ELR (cell line): ENCODE data around the gene EEIG1.
A peak's percentile ranks its signal among the peaks of the same experiment; 100 is the strongest.

Experiments used
- DNase-seq: peaks from one replicate; pipeline ENCODE4 v3.0.0-alpha.2; 2015; ENCODE audit warnings: low read depth

EEIG1 gene

DNA sequence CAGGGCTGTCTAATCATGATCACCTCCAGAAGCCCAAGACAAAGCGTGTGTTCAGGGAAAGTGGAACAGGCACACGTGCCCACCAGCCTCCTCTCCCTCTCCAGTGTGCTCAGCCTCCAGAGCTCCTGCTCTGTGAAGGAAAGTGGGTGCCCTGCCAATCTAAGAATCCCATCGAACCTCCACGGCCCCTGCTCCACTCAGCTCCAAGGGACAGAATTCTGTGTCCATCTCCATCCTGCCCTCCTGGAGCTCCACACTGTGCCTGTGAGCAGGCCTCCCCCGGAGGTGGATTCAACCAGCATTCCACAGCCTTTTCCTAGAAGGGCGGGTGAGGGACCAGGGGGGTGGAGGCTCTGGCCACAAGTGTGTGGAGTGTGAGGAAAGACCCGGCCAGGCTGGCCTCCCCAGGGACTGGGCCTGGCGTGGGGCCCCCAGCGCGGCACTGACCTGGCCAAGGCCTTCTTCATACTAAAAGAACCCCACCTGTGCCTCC, 6.0 kb downstream of the EEIG1 start:
- DNase-seq: no peak

DNA sequence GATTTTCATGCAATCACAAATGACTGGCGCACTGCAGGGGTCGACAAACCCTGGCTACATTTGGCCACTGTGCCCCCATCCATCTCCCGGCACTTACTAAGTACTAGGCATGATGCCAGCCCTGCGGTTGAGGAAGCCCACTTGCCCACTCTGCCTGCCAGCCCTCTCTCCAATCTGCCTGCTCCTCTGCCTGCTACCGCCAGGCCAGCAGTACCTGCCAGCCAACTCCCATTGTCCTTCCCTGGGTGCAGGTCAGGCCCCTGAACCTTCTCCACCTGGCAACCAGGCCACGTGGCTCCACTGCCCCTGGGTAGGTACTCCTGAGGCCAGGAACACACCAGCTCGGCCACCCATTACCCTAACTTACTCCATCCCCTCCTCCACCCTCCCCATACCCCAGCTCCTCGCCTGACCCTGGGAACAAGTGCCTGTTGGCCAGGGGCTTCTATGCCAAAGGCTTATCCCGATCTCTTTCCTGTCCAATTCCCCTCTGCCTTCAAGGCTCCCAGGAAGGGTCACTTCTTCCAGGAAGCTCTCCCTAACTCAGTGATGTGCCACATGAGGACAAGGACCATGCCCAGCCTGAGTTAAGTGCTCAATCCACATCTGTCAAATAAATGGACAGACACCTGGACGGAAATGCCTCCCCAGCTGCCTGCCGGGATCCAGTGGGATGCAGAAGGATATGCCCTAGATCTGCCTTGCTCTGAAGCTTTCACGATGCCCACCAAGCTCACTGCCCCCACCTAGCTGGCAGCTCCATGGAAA, 6.6 kb downstream of the EEIG1 start:
- no peak for DNase-seq

DNA sequence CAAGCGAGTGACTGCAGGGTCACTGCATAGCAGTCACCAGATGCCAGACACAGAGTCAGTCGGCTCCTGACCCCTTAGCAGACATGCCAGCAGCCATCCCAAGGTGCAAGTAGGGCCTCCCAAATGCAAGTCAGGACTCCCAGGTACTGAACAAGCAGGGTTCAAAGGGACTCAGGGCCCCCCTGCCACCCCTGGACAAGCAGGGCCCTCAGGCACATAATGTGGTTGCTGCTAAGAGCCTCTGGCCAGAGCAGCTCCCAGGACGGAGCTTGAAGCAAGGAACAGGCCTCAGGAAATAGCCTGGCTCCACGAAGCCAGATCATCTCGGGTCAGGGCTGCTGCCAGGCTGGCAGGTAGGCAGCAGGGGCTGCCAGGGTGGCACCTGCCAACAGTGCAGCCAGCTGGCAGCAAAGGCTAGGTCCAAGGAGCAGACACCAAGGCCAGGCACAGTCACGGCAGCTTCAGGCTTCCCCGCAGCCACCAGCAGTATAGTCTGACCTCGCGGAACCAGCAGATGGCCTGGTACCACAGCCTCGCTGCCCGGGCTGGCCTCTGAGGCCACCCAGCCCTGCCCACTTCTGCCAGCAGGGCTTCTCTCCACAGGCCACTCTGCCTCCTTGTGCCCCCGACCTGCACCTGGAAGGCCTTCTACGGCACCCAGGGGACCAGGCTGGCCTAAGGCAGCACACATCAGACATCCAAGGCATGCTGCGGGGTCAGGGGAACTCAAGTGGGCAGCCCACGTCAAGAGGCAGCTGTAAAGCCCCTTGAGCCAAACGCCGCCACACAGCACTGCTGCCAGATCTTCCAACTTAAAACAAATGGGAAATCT, 7.4 kb downstream of the EEIG1 start:
- DNase-seq: no peak

DNA sequence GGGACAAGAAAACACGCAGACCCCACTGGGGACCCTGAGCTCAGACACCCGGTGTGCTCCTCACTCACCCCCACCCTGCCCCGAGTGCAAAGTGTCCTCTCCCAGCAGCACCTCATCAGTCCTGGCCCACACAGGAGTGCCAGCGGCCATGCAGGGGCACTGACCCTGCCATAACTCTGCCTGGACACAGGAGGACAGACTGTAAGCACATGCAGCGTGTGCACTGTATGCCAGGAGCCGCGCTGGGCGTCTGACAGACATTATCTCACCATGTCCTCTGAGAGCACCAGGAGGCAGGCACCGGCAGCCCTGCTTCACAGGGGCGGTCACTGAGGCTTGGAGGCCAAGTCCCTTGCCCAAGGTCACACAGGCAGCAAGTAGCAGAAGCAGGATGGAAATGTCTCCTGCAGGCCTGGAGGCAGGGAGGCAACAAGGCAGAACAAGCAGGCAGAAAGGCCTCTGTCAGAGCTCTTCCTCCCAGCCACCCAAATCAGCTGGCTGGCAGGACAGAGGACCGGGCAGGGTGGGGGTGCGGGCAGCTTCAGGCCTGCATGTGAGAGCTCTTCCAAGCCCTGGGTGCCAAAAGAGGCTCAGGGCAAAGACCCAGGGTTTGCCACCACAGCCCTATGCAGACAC, 8.4 kb downstream of the EEIG1 start:
- no peak for DNase-seq

DNA sequence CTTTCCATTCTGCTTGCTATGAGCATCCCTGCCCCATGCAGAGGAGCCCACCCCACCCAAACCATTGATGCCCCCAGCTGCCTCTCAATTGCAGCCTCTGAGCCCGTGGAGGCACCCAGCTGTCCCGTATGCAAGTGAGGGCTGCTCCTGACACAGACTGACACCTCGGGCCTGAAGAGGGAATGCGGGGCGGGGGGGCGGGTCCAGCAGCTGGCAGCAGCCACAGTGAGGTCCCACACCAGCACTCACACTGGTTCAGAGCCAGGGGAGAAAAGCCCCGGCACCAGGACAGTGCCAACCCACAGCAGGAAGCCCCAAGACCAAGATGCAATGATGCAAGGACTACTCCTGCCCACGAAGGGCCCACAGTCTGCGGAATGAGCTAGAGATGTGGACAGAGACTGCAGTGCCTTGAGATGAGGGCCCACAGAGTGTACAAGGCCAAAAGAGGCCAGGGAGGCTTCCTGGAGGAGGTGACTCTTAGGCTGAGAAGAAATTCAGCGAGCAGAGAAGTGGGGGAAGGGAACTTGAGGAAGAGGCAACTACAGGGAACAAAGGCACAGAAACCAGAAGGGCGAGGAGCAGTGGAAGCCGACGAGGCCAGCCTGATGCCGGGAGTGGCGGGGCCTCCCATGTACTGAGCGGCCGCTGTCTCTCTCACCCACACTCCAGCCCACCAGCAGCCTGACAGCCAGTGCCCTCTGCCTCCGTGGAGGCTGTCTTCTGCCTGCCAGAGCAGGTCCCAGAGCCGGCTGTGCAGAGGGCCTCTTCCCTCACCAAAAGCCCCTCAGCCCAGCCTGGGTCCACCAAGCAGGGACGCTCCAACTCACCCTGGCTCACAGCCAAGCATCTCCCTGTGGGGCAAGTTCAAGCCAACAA, 9.2 kb downstream of the EEIG1 start:
- no peak for DNase-seq

DNA sequence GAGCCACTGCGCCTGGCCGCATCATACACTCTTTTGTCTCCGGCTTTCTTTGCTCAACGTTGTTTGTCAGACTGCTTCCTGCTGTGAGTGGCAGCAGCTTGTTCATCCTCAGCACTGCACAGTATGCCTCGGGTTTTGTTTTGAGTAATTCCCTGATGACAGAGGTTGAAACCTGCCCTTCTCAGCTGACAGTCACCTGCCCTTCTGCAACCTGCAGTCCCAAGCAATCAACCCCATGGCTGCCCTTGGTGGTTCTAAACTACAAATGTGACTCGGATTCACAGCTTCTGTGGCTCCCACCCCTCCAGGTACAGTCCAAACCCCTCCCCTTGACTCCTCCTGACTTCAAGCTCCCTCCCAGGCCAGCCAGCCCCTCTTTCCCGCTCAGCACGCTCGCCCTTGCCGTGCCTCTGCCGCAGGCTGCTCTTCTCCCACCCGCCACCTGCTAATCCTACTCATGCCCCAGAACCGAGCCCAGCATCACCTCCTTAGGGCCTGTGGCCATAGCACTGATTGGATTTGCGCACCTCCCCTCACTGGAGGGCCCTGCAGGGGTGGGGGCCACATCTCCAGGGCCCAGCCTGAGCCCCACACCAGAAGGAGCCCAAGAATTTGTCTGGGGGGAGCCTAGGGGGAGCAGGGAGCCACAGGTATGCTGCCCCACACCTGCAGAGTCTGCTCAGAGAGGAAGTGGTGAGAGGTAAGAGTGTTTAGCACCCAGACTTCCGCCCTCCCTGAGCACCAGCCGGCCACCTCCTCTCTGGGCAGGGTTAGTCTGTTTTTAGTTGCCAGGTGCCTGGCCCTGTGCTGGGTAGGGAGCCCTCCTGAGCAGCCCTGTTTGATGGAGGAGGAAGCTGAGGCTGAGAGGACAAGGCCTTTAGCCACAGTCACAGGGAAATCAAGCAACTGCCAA, 10.1 kb downstream of the EEIG1 start:
- no peak for DNase-seq

DNA sequence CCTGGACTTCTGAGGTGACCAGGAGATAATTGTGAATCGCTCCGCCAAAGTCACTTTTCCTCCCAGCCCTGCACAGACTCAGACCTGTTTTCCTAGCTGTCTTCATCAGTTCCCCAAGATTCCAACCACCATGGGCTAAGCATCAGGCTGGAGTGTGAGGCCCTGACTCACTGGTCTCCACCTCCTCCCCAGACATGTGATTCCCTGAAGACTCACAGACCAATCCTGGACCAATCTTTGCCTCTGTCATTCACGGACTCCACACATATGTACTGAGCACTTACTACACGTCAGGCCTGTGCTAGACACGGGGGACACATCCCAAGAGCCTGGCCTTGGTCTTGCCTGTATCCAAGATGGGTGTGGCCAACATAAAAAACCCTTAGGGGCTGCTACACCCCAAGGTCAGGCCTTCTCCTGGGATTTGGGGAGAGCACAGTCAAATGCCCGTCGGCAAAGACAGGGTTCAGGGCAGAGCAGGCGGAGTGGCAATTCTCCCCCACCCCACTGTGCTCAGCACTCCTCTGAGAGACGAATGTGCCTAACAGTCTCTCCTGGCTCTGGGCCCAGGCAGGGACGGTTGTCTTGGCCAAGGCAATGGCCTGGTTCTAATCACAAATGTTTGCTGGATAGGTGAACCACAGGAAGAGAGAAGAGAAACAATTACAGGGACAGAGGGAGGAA, 11.9 kb downstream of the EEIG1 start:
- DNase-seq: peak; percentile 92

DNA sequence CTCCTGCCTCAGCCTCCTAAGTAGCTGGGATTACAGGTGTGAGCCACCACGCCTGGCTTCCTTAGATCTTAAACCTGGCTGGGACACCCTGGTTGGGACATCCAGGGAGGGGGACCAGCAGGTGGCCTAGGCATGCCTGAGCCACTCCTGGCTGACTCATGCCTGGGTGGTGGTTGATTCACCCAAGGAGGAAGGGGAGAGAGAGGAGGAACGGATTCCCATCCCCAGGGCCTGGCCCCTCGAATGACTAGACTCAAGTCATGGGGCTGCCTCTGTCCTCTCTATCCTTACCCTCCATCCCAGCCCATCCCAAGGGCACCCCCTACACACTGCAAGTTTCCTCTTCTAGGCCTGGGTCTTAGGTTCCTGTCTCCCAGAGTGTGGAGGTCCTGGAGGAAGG, 12.7 kb downstream of the EEIG1 start:
- peak; percentile 90 for DNase-seq

DNA sequence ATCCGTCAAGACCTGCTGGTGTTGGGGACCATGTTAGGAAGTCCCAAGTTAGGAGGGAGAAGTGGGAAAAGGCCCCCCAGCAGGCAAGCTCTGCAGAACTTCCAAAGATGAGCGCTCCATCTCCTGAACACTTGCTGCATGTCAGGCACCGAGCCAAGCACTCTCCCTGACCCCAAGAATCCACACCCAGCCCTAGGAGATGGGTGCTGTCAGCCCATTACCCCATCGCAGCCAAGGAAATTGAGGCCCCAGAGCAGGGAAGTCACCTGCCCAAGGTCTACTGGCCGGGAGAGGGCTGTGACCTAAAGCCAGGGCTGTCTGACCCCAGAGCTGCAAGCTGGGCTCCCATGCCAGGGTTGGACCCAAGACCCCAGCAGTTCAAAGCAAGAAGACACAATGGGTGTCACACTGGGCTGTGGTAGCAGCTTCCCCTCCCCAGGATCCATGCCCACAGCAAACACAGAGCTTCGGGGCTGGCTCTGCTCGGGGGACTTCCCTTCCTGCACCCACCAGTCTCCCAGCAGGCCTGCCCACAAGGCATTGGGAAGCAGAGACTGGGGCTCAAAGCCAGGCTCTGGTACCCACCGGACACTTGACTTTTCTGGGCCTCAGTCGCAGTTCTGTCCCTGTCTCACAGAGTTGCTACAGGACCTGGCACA, 13.5 kb downstream of the EEIG1 start:
- no peak for DNase-seq

DNA sequence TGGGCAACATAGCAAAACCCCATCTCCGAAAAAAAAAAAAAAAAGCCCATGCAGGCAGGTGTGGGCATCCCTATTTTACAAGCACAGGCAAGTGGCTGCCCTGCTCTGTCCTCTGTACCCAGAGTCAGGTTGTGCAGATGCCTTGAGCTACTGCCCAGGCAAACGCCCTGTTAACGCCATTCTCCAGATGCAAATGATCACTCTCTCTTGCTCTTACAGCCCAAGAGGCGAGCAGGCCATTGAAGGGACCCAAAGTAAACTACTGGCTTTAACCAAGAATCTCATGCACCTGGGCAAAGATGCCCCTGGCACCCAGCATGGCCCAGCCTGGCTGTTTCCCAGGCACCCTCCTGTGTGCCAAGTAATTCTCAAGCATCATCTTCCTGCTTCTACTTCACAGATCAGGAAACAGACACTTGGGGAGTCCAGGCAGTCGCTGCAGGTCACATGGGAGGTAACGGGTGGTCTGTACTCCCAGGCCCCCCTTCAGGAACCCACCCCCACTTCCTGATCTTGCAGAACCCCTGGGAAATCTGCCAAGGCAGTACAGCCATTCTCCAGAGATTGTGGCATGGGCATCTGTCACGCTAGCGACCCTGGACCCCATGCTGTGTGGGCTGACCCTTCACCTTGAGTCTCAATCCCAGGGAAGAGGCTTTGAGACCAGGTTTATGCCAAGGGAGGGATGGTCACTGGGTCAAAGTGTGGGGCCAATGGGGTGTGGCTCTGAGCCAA, 14.2 kb downstream of the EEIG1 start:
- DNase-seq: no peak

DNA sequence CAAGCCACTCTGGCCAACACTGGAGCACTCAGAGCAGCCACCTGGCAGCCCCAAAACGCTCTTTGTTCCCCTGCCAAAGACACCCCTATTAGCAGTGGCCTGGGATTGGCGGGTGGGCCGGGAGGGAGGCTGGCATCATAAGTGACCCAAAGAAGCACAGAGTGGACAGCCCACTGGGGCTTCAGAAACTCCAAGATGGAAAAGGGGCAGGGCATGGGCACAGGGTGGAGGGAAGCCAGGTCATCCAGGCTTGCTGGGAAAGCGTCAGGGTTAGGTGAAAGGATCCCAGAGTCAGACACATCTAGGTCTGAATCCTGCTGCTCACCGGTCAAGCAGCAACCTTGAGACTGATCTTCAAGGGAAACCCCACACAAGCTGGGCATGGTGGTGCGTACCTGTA, 14.8 kb downstream of the EEIG1 start:
- DNase-seq: no peak

DNA sequence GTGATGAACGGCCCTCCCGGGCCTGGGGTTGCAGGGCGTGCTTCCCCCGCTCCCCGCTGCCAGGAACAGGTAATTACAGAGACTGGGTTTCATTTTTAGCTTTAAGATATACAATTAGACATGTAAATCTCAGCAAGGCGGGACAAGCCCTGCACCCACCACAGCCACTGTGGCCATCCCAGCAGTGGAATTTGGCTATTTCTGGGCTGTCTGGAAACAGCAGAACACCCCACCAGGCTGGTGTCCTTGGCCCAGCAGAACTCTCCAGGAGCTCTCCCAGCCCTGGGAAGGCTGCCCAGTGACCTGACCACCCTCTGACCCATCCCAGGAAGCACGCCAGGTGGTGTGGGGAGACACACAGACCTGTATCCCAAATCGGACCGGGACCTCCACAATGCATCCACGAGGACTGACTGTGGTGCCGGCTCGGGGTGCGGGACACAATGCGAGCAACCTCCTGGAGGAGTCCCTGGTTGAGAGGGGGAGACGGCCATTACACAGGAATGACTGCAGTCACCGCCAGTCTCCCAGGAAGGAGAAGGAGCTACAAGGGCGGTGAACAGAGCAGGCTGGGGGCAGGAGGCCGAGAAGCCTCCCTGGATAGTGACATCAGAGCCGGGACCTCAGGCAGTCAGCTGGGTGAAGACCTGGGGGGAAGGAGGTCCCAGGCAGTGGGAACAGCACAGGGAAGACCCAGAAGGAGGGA, 17.3 kb downstream of the EEIG1 start:
- DNase-seq: no peak

DNA sequence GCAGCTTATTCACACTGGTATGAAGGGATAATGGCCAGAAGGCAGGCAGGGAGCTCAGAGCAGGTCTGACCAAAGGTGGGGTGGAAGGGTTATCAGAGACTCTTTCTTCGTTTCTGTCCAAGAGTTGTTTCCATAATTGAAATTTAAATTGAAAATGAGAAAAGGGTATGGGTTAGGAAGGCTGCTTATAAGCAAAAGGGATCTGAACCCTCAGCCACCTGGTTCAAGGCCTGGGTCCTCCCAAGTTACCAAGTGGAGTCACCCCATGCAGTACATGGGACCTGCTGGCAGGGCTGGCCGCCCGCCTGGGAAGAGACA, 17.8 kb downstream of the EEIG1 start:
- DNase-seq: no peak

DNA sequence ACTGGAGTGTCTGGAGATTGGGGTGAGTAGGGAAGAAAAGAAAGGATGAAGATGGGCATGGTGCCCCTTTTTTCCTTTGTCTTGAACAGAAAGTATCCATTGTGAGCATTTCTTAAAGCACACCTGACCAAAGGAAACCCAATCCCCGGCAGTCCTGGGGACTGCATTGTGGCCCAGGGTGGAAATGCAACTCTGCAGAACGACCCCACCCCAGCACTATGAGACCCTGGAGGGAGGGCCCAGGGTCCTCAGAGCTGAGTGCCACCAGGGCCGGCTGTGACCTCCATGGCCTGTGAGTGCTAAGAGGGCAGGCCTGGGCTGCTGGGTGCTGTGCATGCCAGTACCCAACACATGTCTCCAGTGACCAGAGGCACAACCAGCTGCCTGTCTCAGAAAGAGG, 18.5 kb downstream of the EEIG1 start:
- DNase-seq: no peak

DNA sequence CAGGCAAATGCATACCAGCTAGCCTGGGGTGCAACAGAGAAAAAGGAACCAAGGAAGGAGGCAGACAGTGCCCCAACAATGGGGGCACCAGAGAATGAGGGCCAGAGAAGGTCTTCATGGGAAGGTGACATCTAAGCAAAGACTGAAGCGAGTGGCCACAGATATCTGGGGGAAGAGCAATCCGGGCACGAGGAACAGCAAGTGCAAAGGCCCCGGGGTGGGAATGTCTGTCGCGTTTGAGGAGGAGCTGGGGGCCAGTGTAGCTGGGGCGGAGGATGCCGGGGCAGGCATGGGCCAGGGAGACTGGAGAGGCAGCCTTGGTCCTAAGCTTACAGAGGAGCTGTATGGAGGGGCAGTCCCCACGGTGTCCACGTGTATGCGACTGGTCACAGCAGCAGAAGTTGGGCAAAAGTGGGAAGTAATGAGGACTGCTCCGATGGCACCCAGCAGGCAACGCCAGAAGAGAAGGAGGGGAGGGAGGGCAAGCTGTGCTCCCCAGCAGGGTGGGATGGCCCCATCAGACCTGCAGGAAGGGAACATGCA, 19.1 kb downstream of the EEIG1 start:
- no peak for DNase-seq

DNA sequence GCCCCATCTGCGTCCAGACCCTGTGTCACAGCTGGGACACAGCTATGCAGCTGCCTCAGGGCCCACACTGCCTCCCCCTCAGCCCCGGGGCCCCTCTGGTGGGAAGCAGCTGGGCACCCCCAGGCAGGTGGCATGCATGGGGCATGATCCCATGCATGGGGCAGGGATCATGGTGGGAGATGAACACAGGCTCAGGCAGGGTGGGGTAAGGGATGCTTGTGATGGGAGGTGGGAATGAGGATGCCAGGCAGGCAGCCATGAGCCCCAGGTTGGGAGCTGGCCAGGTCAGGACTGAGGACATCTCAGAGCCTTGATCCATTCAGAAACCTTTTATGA, 19.7 kb downstream of the EEIG1 start:
- DNase-seq: no peak

DNA sequence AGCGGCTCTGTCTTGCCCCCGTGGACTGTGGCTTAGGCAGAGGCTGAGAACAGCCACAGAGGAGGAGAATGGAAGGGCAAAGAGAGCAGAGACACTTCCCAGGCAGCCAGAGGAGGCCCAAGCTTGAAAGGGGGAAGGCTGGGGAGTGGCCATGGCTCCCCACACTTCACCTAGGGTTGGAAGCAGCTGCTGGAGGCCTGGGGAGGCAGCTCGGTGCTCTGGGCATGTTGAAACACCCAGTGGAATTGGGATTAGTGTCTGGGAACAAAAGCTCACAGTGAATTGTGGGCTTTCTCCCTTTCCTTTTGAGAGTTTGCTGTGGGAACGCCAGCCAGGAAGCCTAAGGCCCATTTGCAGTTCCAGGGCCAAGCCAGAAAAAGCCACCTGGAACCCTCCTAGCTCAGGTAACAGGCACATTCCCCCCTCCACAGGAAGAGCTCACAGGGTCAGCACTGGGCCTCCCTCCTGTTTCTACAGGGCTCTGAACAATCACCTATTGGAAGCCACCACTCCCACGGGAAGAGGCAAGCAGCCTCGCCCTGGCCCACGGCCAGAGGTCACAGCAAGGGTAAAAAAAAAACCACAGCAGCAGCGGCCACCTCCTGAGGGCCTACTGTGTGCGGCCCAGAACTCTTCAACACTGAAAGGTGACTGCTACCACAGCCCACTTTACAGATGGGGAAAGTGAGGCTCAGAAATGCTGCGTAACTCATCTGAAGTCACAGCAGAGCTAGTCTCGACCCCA, 20.2 kb downstream of the EEIG1 start:
- DNase-seq: no peak
